ENCODE data around the gene GPHN.

GPHN gene

GRCh38 chr14:66939409-66939808 lies 431.5 kb downstream of the GPHN start:
- no peak for DNase-seq (ENCODE audit: low read depth in 2 of 2)

DNA sequence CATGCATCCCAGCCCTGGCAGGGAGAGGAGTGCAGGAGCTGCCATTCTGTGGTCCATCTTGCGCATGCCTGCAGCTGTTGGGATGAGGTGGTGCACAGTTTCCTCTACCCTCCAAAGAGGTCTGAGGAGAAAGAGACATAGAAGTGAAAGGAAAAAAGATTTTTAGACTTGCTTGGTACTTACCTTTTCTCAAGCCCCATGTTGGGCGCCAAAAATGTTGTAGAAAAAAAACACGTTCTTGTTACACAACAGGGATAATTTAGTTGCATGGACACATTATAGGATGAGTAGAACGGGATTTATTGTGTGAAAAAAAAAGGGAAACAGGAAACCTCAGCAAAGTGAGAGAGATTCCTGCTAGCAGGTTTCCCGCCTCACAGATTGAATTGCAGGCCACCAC lies 436.9 kb downstream of the GPHN start:
- DNase-seq (ENCODE audit: low read depth in 2 of 2) = no peak

DNA sequence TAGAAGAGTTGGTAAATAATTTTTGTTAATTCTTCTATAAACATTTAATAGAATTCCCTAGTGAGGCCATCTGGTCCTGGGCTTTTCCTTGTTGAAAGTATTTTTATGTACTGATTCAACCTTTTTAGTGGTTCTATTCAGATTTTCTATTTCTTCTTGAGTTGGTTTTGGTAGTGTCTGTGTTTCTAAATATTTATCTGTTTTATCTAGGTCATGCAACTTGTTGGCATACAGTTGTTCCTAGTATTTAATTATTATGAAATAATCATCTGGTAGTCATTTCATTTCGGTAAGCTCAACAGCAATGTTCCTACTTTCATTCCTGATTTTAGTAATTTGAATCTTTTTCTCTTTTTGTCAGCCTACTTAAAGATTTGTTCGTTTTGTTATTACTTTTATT lies 447.2 kb downstream of the GPHN start:
- no peak for DNase-seq (ENCODE audit: low read depth in 2 of 2)

DNA sequence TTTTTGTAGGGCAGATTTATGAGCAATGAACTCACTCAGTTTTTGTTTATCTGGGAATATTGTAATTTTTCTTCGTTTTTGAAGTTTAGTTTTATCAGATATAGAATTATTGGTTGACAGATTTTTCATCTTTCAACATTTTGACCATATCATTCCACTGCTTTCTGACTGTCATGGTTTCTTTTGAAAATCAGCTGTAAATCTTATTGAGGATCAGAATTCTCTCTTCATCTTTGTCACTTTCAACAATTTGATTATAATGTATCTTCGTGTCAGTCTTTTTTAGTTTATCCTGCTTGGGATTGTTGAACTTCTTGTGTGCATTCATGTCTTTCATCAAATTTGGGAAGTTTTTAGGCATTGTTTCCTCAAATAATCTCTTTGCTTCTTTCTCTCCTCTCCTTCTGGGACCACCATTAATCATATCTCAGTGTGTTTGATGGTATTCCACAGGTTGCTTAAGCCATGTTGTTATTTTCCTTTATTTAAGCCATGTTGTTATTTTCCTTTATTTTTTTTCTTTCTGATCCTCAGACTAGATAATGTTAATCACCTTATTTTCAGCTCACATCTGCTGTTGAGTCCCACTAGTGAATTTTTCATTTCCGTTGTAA lies 451.6 kb downstream of the GPHN start:
- no peak for DNase-seq (ENCODE audit: low read depth in 2 of 2)

DNA sequence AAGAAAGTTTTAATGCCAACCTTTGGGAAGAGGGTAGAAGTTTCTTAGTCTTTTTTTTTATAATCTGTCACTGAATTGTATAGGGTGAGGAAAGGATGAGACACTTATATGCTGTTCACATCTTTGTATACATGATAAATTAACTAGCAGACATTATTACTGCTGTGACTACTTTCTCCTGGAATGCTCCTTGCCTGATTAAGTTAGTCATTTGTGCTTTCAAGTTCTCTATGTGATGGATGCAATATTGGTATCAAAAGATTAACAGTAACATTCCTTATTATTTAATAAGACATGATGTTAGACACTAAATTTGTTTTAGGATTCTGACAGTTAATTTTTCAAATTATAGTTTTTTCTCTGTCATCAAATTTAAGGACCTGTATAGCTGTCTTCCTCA lies 457.9 kb downstream of the GPHN start:
- DNase-seq (ENCODE audit: low read depth in 2 of 2) = no peak

GRCh38 chr14:66972469-66972868 lies 464.5 kb downstream of the GPHN start:
- no peak for DNase-seq (ENCODE audit: low read depth in 2 of 2)

DNA sequence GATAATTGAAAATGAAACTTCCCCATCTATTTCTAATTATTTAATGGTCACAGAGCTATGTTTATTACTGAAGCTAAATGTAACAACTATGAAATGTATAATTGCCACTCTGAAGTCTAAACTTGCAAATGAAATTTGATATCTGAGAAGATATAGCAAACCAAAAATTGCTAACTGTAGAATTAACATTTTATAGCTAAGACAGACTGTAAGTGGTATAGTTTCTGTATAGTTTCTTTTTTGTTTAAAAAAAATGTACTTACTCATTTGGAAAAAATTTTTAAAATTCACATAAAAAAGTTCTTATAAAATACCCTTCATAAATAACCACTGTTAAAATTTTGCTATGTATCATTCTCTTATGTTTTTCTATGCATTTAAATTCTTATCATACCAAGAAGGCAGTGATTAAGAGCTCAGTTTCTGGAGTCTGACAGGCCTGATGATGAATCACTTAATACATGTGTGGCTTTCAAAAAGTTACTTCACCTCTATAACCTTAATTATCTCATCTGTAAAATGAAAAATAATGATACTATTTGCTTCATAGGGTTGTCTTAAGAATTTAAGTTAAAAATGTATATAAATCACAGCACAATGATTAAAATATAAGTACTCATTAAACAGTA lies 466.6 kb downstream of the GPHN start:
- no peak for DNase-seq (ENCODE audit: low read depth in 2 of 2)

GRCh38 chr14:66975251-66975650 lies 467.3 kb downstream of the GPHN start:
- DNase-seq (ENCODE audit: low read depth in 2 of 2) = no peak

DNA sequence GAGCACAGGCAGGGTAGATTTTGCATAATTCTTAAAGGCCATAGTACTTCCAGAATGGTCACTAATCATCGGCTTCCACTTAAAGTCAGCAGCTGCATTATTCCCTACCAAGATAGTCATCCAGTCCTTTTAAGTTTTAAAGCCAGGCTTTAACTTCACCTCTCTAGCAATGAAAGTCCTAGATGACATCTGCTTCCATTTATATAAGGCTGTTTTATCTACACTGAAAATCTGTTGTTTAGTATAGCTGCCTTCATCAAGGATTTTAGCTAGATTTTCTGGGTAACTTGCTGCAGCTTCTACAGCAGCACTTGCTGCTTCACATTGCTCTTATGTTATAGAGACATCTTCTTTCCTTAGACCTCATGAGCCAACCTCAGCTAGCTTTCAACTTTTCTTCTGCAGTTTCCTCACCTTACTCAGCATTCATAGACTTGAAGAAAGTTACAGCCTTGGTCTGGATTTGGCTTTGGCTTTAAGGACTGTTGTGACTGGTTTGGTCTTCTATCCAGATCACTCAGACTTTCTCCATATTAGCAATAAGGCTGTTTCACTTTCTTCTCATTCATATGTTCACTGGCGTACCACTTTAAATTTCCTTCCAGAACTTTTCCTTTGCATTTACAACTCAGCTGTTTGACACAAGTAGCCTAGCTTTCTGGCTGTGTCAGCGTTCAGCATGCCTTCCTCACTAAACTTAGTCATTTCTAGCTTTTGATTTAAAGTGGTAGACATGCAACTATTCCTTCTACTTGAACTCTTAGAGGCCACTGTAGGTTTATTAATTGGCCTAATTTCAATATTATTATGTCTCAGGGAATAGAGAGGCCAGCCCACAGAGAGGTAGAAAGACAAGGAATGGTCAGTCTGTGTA lies 471.4 kb downstream of the GPHN start:
- no peak for DNase-seq (ENCODE audit: low read depth in 2 of 2)

- no peak for DNase-seq (ENCODE audit: low read depth in 2 of 2)
Measured at GRCh38 chr14:66982247-66982646, 474.3 kb downstream of the GPHN start.

DNA sequence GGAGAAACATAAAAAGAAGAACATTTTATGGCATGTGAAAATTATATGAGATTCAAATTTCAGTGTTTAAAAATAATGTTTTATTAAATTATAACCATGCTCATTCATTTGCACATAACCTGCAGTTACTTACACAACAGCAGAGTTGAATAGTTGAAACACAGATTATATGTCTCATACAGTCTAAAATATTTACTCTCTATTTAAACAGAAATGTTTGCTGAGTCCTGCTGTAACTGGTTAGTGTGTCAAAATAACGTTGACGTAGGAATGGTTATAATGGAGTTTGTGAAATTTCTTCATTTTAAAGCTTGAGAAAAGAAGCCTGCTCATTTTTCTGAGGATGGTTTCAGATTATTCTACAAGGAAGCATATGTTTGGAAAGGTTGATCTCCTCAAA lies 484.8 kb downstream of the GPHN start:
- DNase-seq (ENCODE audit: low read depth in 2 of 2) = no peak

- no peak for DNase-seq (ENCODE audit: low read depth in 2 of 2)
Measured at GRCh38 chr14:66993512-66993911, 485.6 kb downstream of the GPHN start.

GRCh38 chr14:66998013-66998412 lies 490.1 kb downstream of the GPHN start:
- DNase-seq (ENCODE audit: low read depth in 2 of 2) = no peak

DNA sequence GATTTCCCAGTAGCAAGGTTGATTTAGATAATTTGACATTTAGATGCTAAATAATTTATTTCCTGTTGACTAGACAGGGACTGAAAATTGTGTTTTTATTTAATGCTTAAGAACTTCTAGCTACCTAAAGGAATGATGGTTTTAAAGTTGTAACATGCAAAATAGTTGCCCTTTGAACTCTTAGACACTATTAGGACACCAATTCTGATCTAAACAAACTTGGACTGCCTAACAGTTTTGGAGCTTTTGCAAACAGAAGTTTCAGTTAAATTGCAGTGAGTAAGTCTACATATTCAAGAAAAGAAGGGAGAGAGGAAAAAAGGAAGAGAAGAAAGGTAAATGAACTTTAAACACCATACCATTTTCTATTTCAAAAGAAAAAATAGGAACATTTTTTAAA lies 492.0 kb downstream of the GPHN start:
- no peak for DNase-seq (ENCODE audit: low read depth in 2 of 2)

DNA sequence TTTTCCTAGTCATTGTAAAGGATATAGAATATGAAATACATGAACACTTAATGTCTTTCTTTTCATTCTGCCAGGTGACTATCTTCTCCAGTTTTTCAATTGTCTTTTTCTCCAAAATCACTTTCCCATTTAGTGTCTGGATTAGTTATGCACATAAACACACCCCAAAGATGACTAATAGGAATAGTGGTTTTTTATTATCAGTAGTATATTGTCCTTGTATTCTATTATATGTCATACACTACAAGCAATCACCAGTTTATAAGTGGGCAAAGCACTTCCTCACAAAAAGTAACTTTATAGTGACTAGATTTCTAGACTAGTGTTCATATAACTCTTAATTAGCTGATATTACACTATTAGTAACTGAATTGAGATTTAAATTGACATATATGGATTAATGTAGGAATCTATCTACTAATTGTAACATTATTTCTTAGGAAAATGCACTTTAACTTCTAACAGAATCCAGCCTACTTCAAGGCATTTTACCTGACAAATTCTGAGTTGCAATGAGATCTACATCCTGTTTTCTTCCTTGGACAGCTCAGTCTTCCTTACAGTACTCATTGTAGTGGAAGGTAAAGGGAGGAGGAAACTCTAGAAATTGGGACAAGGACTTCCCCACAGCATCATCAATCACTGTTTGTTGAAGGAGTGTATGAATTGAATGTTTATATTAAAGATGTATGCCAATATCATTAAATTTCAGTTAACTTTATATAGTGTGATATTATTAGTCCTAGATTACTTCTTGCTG lies 495.2 kb downstream of the GPHN start:
- DNase-seq (ENCODE audit: low read depth in 2 of 2) = no peak

GRCh38 chr14:67004521-67004920 lies 496.6 kb downstream of the GPHN start:
- DNase-seq (ENCODE audit: low read depth in 2 of 2) = no peak

DNA sequence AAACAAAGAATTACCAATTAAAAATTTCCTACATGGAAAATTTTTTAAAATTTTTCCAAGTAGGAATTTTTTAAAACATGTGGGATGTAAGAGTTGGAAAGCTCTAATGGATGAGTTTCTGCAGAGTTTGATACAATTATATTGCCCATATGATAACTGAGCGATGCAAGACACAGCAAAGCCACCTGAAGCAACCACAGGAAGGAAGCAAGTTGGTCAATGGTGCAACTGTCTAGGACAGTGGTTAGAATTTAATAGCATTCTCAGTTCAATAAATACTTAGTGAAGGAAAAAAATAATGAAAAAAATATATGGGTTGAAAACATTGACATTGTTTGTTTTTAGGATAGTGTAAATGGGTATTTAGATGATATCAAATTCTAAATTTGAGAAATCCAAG lies 502.7 kb downstream of the GPHN start:
- DNase-seq (ENCODE audit: low read depth in 2 of 2) = no peak

DNA sequence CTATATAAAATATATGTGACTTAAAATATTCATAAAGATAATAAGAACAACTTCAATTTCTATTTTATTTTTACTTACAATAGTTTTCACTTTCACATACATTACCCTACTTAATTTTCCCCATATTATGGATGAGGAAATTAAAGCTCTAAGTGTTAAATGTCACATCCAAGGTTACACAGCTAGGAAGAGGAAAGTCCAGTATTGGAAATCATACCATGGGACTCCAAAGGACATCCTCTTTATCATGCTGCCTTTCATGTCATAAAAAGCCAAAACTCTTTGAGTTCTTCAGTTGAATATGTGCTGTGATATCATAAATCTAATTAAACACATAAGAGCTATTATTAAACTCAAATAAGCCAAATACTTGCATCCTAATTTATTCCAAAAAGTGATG lies 508.9 kb downstream of the GPHN start:
- no peak for DNase-seq (ENCODE audit: low read depth in 2 of 2)

DNA sequence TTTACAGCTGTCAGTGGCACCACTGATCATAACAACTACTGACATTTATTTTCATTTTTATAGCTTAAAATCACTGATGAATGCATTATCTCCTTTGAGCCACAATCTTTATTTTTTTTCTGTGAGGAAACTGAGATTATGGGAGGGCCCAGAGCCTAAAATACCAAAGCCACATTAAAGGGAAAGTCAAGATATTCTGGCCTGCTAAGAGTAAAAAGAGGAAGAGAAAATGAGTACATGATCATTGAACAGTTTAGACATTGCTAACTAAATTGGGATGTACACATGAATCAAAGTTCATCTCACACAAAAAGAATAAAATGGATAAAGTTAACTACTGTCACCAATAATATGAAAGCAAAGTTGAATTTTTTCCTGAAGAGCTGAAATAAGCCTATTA lies 510.8 kb downstream of the GPHN start:
- no peak for DNase-seq (ENCODE audit: low read depth in 2 of 2)

- no peak for DNase-seq (ENCODE audit: low read depth in 2 of 2)
Measured at GRCh38 chr14:67019796-67020195, 511.8 kb downstream of the GPHN start.

DNA sequence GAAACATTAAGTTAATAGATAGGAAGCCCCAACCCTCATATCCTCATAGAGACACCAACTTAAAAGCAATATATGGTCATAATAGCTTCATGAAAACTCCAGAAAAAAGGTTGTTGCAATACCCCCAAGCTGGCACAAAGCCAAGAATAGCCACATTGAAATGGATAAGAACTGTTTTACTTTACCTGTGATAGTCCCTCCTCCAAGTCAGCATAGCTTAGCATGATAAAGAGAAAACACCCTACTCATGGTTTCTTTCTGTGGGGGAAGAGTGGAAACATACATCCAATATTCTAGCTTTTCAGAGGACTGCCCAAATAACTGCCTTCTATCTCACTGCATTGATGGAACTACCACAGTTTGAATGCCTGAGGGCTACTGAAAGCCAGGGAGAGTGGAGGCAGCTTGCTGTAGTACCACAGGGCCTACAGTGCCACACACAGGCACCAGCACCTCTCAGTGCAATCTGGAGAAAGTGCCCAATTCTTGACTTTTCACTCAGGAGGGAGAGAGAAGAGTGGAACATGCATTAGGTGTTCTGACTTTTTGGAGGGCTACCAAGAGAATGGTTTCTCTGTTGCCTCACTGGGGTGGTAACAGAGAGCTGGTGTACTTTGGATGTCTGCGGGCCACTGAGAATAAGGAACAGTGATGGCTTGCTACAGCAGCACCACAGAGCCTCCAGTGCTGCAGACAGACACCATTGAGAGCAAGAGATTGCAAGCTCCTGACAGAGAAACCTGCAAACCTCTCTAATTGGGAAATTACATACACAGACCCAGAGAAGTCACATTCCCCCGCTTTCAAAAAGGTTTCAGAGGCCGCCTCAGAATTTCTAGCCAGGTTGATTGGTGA lies 524.2 kb downstream of the GPHN start:
- DNase-seq (ENCODE audit: low read depth in 2 of 2) = no peak
